Activated CD8-positive, alpha-beta T cell treated with anti-CD3 and anti-CD28 coated beads for 36 hours (primary cell): ENCODE data around the gene SP7. TPM values are rescaled to one million over a fixed set of nuclear protein-coding genes. Genes with fewer than 3 reads are reported as not detected.

ENCODE experiments used
- ATAC-seq: fragments of 200-7000 bp; cut with Tn5 transposase; one replicate; pipeline ENCODE4 v1.10.0; 2021; ENCODE audit warnings: mild to moderate bottlenecking, moderate library complexity
- CTCF ChIA-PET: fragments of 350-600 bp; sonication (Branson Sonifier 250); formaldehyde crosslinking; loops from one replicate; lab custom pipeline; 2021; ENCODE audit warnings: antibody characterized with exemption; lab: Charles Lee
- POLR2A ChIA-PET: fragments of 350-600 bp; sonication (Branson Sonifier 250); formaldehyde crosslinking; loops from one replicate; lab custom pipeline; 2021; ENCODE audit warnings: antibody characterized with exemption; lab: Charles Lee
- DNase-seq: peaks from one replicate; pipeline ENCODE4 v3.0.0-alpha.2; 2020
- H3K27ac Mint-ChIP-seq: one replicate; pipeline ENCODE4 v1.8.0; 2021; ENCODE audit warnings: mild to moderate bottlenecking, mixed read lengths
- H3K27me3 Mint-ChIP-seq: one replicate; pipeline ENCODE4 v1.8.0; 2021; ENCODE audit warnings: mixed read lengths
- H3K36me3 Mint-ChIP-seq: one replicate; pipeline ENCODE4 v1.8.0; 2021; ENCODE audit warnings: low read depth, mixed read lengths
- H3K4me1 Mint-ChIP-seq: one replicate; pipeline ENCODE4 v1.8.0; 2021; ENCODE audit warnings: low read depth, mixed read lengths
- H3K4me3 Mint-ChIP-seq: one replicate; pipeline ENCODE4 v1.8.0; 2021; ENCODE audit warnings: mild to moderate bottlenecking, moderate library complexity, mixed read lengths
- H3K9me3 Mint-ChIP-seq: one replicate; pipeline ENCODE4 v1.8.0; 2021; ENCODE audit warnings: mixed read lengths
- CTCF ChIP-seq: fragments of 200-600 bp; IDR thresholded peaks from one replicate; pipeline ENCODE4 v1.8.0; 2022; ENCODE audit warnings: antibody characterized with exemption, mild to moderate bottlenecking
- intact Hi-C: fragments of 100-400 bp; cut with micrococcal nuclease; formaldehyde crosslinking; loops from one replicate; pipeline ENCODE4 v1.10.0; 2022
- total RNA-seq, 2 experiments: library from RNA; stranded (reverse); gene quantifications; one replicate each; pipeline ENCODE4 v1.2.3, GENCODE V29; 2021

Gene SP7
- total RNA-seq, 2 experiments from 2014 or later = not detected

- no peak for ATAC-seq
- DNase-seq = no peak
- ChIA-PET POLR2A (no interaction called here), CTCF (interaction anchor here (1.2 to 1.5 kb wide), 2 partner anchors 7 to 9 kb away, joined by 6 to 7 read pairs; partner anchors contain the start of gene AAAS)
- TF ChIP-seq CTCF = no peak
- Mint-ChIP-seq H3K9me3 (no peaks in the 10 kb centered on the region), H3K4me3 (no peak overlapping the region), H3K4me1 (peaks cover 5% of the 10 kb centered on the region), H3K27me3 (no peaks in the 10 kb centered on the region), H3K27ac (no peak overlapping the region), H3K36me3 (peaks cover 30% of the 10 kb centered on the region)
- intact Hi-C loops = no loop called here
Measured at GRCh38 chr12:53313996-53314395, 22.2 kb downstream of the SP7 start.

- ChIA-PET CTCF (interaction anchor here (0.7 to 4.9 kb wide), 5 partner anchors 13 to 242 kb away, joined by 3 to 39 read pairs (median 4); partner anchors contain the start of gene AAAS), POLR2A (interaction anchor here (0.9 to 1.3 kb wide), 3 partner anchors 9 to 637 kb away, joined by 3 to 4 read pairs (median 3); partner anchors contain the start of gene MYG1)
- no peak for DNase-seq
- intact Hi-C loops = no loop called here
- Mint-ChIP-seq H3K9me3 (no peaks in the 10 kb centered on the region), H3K27ac (peak overlapping the region; percentile 35), H3K27me3 (no peaks in the 10 kb centered on the region), H3K36me3 (peaks cover 37% of the 10 kb centered on the region), H3K4me3 (no peak overlapping the region), H3K4me1 (peaks cover 1% of the 10 kb centered on the region)
- no peak for ATAC-seq
- no peak for TF ChIP-seq CTCF
Measured at GRCh38 chr12:53308276-53308675, 27.9 kb downstream of the SP7 start.

GRCh38 chr12:53306826-53307225 is 29.3 kb downstream of the SP7 start:
- Mint-ChIP-seq H3K27me3 (no peaks in the 10 kb centered on the region), H3K4me1 (peaks cover 13% of the 10 kb centered on the region), H3K9me3 (no peaks in the 10 kb centered on the region), H3K4me3 (no peak overlapping the region), H3K27ac (no peak overlapping the region), H3K36me3 (peaks cover 47% of the 10 kb centered on the region)
- TF ChIP-seq CTCF = no peak
- ATAC-seq = no peak
- POLR2A ChIA-PET = interaction anchor here (1.0 kb wide), 1 partner anchor 17 kb away, joined by 3 read pairs; no protein-coding TSS in a partner anchor
- no peak for DNase-seq
- intact Hi-C loops = no loop called here
- CTCF ChIA-PET = no interaction called here

- Mint-ChIP-seq H3K36me3 (peaks cover 64% of the 10 kb centered on the region), H3K4me3 (peak overlapping the region; percentile 2), H3K4me1 (peaks cover 44% of the 10 kb centered on the region), H3K27me3 (no peaks in the 10 kb centered on the region), H3K9me3 (no peaks in the 10 kb centered on the region), H3K27ac (peak overlapping the region; percentile 36)
- DNase-seq = no peak
- no peak for TF ChIP-seq CTCF
- ChIA-PET POLR2A (interaction anchor here (2.8 kb wide), 1 partner anchor 18 kb away, joined by 12 read pairs; the partner anchor contains the start of gene AAAS), CTCF (interaction anchor here (0.7 to 14.0 kb wide), 4 partner anchors 19 to 143 kb away, joined by 3 to 143 read pairs (median 3); partner anchors contain the start of gene AAAS)
- intact Hi-C loops = no loop called here
- ATAC-seq = no peak
Measured at GRCh38 chr12:53302903-53303302, 33.3 kb downstream of the SP7 start.

- H3K27me3 Mint-ChIP-seq = no peaks in the 10 kb centered on the region
- peak overlapping the region; percentile 90 for H3K4me3 Mint-ChIP-seq
- POLR2A ChIA-PET = interaction anchor here (0.6 to 2.9 kb wide), 9 partner anchors 8 to 119 kb away, joined by 3 to 16 read pairs (median 4); partner anchors contain the start of genes AAAS, CSAD and ZNF740
- no peak for ATAC-seq
- H3K27ac Mint-ChIP-seq = peak overlapping the region; percentile 91
- CTCF ChIA-PET = interaction anchor here (1.2 to 14.0 kb wide), 5 partner anchors 10 to 87 kb away, joined by 4 to 143 read pairs (median 16); partner anchors contain the start of gene AAAS
- DNase-seq = peak; percentile 19
- no peaks in the 10 kb centered on the region for H3K9me3 Mint-ChIP-seq
- peaks cover 59% of the 10 kb centered on the region for H3K4me1 Mint-ChIP-seq
- peaks cover 65% of the 10 kb centered on the region for H3K36me3 Mint-ChIP-seq
- no peak for TF ChIP-seq CTCF
- intact Hi-C loops = no loop called here
Measured at GRCh38 chr12:53300187-53300586, 36.0 kb downstream of the SP7 start.
